Measurements from ENCODE around the gene RTN1. TPM values are rescaled to one million over a fixed set of nuclear protein-coding genes. Genes with fewer than 3 reads are reported as not detected.

Gene RTN1
- total and polyA plus RNA-seq, 2 of the 8 experiments (the other 6 are each of a cell fraction or from before 2014, with no cell fraction given): 2.8 to 4.9 TPM

- Histone ChIP-seq H2BK20ac (ENCODE audit: low read length) (no peak overlapping the region), H3K4me3 (ENCODE audit: extremely low read depth in 1 of 4, insufficient read depth in 2 of 4, low read depth in 3 of 4, low read length in 4 of 4) (peak overlapping the region; percentile 34 to 74 (median 64)), H3K9ac (replicated peaks in 1 of 4; ENCODE audit: extremely low read depth in 1 of 4, low read depth in 3 of 4, low read length in 3 of 4) (peak overlapping the region in 3 of 4 experiments; percentile 31 to 40 (median 35); a peak in 6 of 7 replicates), H3K27me3 (replicated peaks in 1 of 4; ENCODE audit: control insufficient read depth in 3 of 4, extremely low read depth in 1 of 4, insufficient read depth in 3 of 4, low read length in 3 of 4) (peaks cover 2 to 11% (median 9%) of the 10 kb centered on the region in 4 experiments), H3K79me1 (ENCODE audit: low read depth, low read length) (no peaks in the 10 kb centered on the region), H4K20me1 (replicated peaks in 1 of 2; ENCODE audit: control insufficient read depth in 1 of 2, insufficient read depth in 2 of 2, low read length in 2 of 2) (no peaks in the 10 kb centered on the region), H2AK5ac (ENCODE audit: low read depth, low read length) (no peak overlapping the region), H3K14ac (ENCODE audit: insufficient read length) (no peak overlapping the region), H3K23ac (ENCODE audit: insufficient read length) (no peak overlapping the region), H2BK5ac (ENCODE audit: low read depth, low read length) (no peak overlapping the region), H3K4ac (replicated peaks; ENCODE audit: insufficient read length, low read depth, low read length) (peak overlapping the region; percentile 85), H3K18ac (ENCODE audit: extremely low read depth, low read length) (no peak overlapping the region), H4K91ac (replicated peaks; ENCODE audit: insufficient read length, low read length) (no peak overlapping the region), H3K56ac (replicated peaks; ENCODE audit: insufficient read length, low read depth, low read length) (no peak overlapping the region), H4K5ac (ENCODE audit: insufficient read length, low read depth, low read length) (no peak overlapping the region), H3K27ac (ENCODE audit: low read depth, low read length) (no peak overlapping the region), H3K36me3 (ENCODE audit: control insufficient read depth in 2 of 4, insufficient read depth in 4 of 4, low read length in 3 of 4) (no peaks in the 10 kb centered on the region), H2BK120ac (replicated peaks; ENCODE audit: low read depth, low read length) (no peak overlapping the region), H2AFZ (ENCODE audit: low read length) (peak overlapping the region; percentile 92), H2BK12ac (ENCODE audit: low read depth, low read length) (no peak overlapping the region), H3K4me1 (replicated peaks in 1 of 4; ENCODE audit: control insufficient read depth in 3 of 4, insufficient read depth in 4 of 4, low read length in 3 of 4) (peaks cover 0 to 2% (median 0%) of the 10 kb centered on the region in 4 experiments; a peak in 3 of 7 replicates), H3K9me3 (ENCODE audit: insufficient read depth in 2 of 2, low read depth in 1 of 2, low read length in 1 of 2) (no peaks in the 10 kb centered on the region), H3K4me2 (ENCODE audit: insufficient read depth in 1 of 2, low read depth in 2 of 2, low read length in 2 of 2) (peak overlapping the region; percentile 51 to 97), H3K79me2 (ENCODE audit: control insufficient read depth in 1 of 2, insufficient read depth in 2 of 2, low read length in 2 of 2) (no peaks in the 10 kb centered on the region), H3K23me2 (ENCODE audit: low read depth, low read length) (peaks cover 6% of the 10 kb centered on the region; the same call in 1 of the 2 replicates), H2BK15ac (ENCODE audit: low read length) (no peak overlapping the region), H4K8ac (ENCODE audit: extremely low read depth, insufficient read depth, low read length) (peak overlapping the region; percentile 84)
- CTCF ChIA-PET (ENCODE audit: partially characterized antibody): interaction anchor here (0.6 to 4.5 kb wide), 4 partner anchors 47 to 267 kb away, joined by 4 to 21 read pairs (median 4); partner anchors contain the start of gene CCDC175
- peak in 1 of 2 experiments; percentile 68 for DNase-seq (ENCODE audit: low read depth in 1 of 2, low spot score in 2 of 2)
- WGBS, 2 experiments (ENCODE audit: extremely low coverage in 1 of 2, insufficient coverage in 1 of 2, insufficient read length in 1 of 2, insufficient replicate concordance in 2 of 2, low coverage in 1 of 2, low lambda C conversion rate in 2 of 2, missing lambda C conversion rate in 1 of 2): 3% methylated on average over 47 of the region's 57 CpGs; no CpG with 5 or more reads in 1 of the 2 experiments
- FAIRE-seq: no peak
- POLR2A ChIA-PET (ENCODE audit: partially characterized antibody): no interaction called here
- TF ChIP-seq ASH2L (IDR thresholded peaks at IDR 0.05; ENCODE audit: low read length) (peak; percentile 45), CTCF (IDR thresholded peaks at IDR 0.05; ENCODE audit: control extremely low read depth in 1 of 3, insufficient read depth in 1 of 3, low read depth in 1 of 3, low read length in 3 of 3) (0 out of 4 replicates have a peak, but pooled peaks of 1 of the 3 experiments have one; percentile 11), PHF8 (conservative IDR thresholded peaks at IDR 0.05; ENCODE audit: low read depth, low read length) (0 out of 2 replicates have a peak, but pooled peaks have one; percentile 27), GTF2F1 (IDR thresholded peaks at IDR 0.05; ENCODE audit: borderline replicate concordance, low read depth, low read length) (no peak), CTBP2 (IDR thresholded peaks at IDR 0.05; ENCODE audit: borderline replicate concordance, insufficient read depth, insufficient read length, low read length) (peak; percentile 45), KDM4A (IDR thresholded peaks at IDR 0.05; ENCODE audit: low read depth, low read length, severe bottlenecking) (peak; percentile 80), POLR2AphosphoS5 (IDR thresholded peaks at IDR 0.05; ENCODE audit: low read depth, low read length) (0 out of 2 replicates have a peak, but pooled peaks have one; percentile 37), GABPA (IDR thresholded peaks at IDR 0.05; ENCODE audit: borderline replicate concordance, insufficient read depth, low read length) (peak; percentile 57; the same call in 1 of the 2 replicates)
These were observed 240.2 kb downstream of the RTN1 start for GRCh38 chr14:59630288-59630963.

All from H1 (cell line).